ENCODE data around the gene CCDC158.
"Not testable (repeated sequence)": the region's sequence is repeated elsewhere in the genome, so short reads cannot be mapped to it uniquely, and the experiment has no call there.

Gene CCDC158

GRCh38 chr4:76373919-76374552, 46.9 kb downstream of the CCDC158 start:
- Histone ChIP-seq H3K4me3 (ENCODE audit: insufficient read length, low read depth) (no peak overlapping the region), H3K27me3 (ENCODE audit: insufficient read depth, insufficient read length) (no peaks in the 10 kb centered on the region), H3K4me1 (ENCODE audit: insufficient read depth, insufficient read length) (no peaks in the 10 kb centered on the region), H3K9ac (ENCODE audit: insufficient read length, low read depth) (no peak overlapping the region), H3K9me3 (ENCODE audit: insufficient read depth, low read length) (peaks cover under 1% of the 10 kb centered on the region; the same call in 1 of the 2 replicates), H3K36me3 (ENCODE audit: insufficient read depth, insufficient read length, low read length) (no peaks in the 10 kb centered on the region)
- no peak for DNase-seq (ENCODE audit: low read depth, low spot score)
- TF ChIP-seq SUZ12 (IDR thresholded peaks at IDR 0.05; ENCODE audit: extremely low read depth, insufficient read depth, insufficient read length) = no peak
- no peak for TF ChIP-seq ZNF274 (IDR thresholded peaks at IDR 0.05; ENCODE audit: low read depth, low read length)
- TF ChIP-seq YY1 (IDR thresholded peaks at IDR 0.05; ENCODE audit: insufficient read depth, insufficient read length) = no peak

- H3K27me3 ChIP-seq (ENCODE audit: insufficient read depth, insufficient read length) = no peaks in the 10 kb centered on the region
- no peak overlapping the region for H3K4me3 ChIP-seq (ENCODE audit: insufficient read length, low read depth)
- no peaks in the 10 kb centered on the region for H3K4me1 ChIP-seq (ENCODE audit: insufficient read depth, insufficient read length)
- no peaks in the 10 kb centered on the region; the same call in 1 of the 2 replicates for H3K9me3 ChIP-seq (ENCODE audit: insufficient read depth, low read length)
- no peak overlapping the region for H3K9ac ChIP-seq (ENCODE audit: insufficient read length, low read depth)
- no peaks in the 10 kb centered on the region for H3K36me3 ChIP-seq (ENCODE audit: insufficient read depth, insufficient read length, low read length)
- TF ChIP-seq SUZ12 (IDR thresholded peaks at IDR 0.05; ENCODE audit: extremely low read depth, insufficient read depth, insufficient read length) = no peak
- no peak for TF ChIP-seq YY1 (IDR thresholded peaks at IDR 0.05; ENCODE audit: insufficient read depth, insufficient read length)
- no peak for TF ChIP-seq ZNF274 (IDR thresholded peaks at IDR 0.05; ENCODE audit: low read depth, low read length)
- DNase-seq (ENCODE audit: low read depth, low spot score) = no peak
Observed at GRCh38 chr4:76366737-76367136, 54.2 kb downstream of the CCDC158 start.

DNA sequence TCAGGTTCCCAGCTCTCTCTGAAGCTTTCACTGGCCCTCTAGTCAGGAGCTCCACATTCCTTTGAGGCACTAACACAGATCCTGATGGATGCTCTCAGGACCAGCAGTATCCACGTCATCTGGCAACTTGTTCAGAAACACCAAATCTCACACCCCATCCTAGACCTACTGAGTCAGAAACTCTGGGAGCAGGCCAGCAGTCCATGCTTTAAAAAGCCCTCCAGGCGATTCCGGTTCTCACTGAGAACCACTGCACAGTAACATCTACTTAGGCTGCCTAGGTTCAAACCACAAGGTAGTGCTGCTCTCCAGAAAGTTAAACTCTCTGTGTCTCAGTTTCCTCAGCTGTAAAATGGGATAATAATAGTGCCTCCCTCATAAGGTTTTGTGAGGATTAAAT, 55.3 kb downstream of the CCDC158 start:
- Histone ChIP-seq H3K9me3 (ENCODE audit: insufficient read depth, low read length) (peaks cover 4% of the 10 kb centered on the region; the same call in 1 of the 2 replicates), H3K4me1 (ENCODE audit: insufficient read depth, insufficient read length) (no peaks in the 10 kb centered on the region), H3K9ac (ENCODE audit: insufficient read length, low read depth) (no peak overlapping the region), H3K4me3 (ENCODE audit: insufficient read length, low read depth) (no peak overlapping the region), H3K27me3 (ENCODE audit: insufficient read depth, insufficient read length) (no peaks in the 10 kb centered on the region), H3K36me3 (ENCODE audit: insufficient read depth, insufficient read length, low read length) (no peaks in the 10 kb centered on the region)
- no peak for TF ChIP-seq YY1 (IDR thresholded peaks at IDR 0.05; ENCODE audit: insufficient read depth, insufficient read length)
- TF ChIP-seq SUZ12 (IDR thresholded peaks at IDR 0.05; ENCODE audit: extremely low read depth, insufficient read depth, insufficient read length) = no peak
- no peak for TF ChIP-seq ZNF274 (IDR thresholded peaks at IDR 0.05; ENCODE audit: low read depth, low read length)
- no peak for DNase-seq (ENCODE audit: low read depth, low spot score)

DNA sequence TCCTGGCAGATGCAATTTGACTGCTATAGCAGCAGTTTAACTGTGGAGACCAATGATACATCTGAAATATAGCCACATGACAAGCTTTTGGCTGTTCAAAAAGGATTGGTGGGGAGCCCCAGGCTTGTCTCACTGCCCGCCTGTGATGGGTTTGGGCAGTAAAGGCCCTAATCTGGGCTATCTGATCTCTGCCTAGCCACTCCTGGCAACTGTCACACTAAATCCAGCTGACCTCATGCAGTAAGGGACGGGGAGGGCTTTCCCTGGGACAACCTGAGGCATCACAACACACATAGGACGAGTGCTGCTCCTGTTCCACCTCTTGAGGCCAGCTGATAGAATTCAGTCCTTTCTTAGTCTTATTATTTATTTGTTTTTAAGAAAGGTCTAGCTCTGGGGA, 56.2 kb downstream of the CCDC158 start:
- Histone ChIP-seq H3K36me3 (ENCODE audit: insufficient read depth, insufficient read length, low read length) (no peaks in the 10 kb centered on the region), H3K4me1 (ENCODE audit: insufficient read depth, insufficient read length) (no peaks in the 10 kb centered on the region), H3K4me3 (ENCODE audit: insufficient read length, low read depth) (no peak overlapping the region), H3K27me3 (ENCODE audit: insufficient read depth, insufficient read length) (no peaks in the 10 kb centered on the region), H3K9me3 (ENCODE audit: insufficient read depth, low read length) (peaks cover 12% of the 10 kb centered on the region; the same call in 1 of the 2 replicates), H3K9ac (ENCODE audit: insufficient read length, low read depth) (no peak overlapping the region)
- no peak for DNase-seq (ENCODE audit: low read depth, low spot score)
- TF ChIP-seq SUZ12 (IDR thresholded peaks at IDR 0.05; ENCODE audit: extremely low read depth, insufficient read depth, insufficient read length) = no peak
- TF ChIP-seq YY1 (IDR thresholded peaks at IDR 0.05; ENCODE audit: insufficient read depth, insufficient read length) = no peak
- TF ChIP-seq ZNF274 (IDR thresholded peaks at IDR 0.05; ENCODE audit: low read depth, low read length) = no peak

DNA sequence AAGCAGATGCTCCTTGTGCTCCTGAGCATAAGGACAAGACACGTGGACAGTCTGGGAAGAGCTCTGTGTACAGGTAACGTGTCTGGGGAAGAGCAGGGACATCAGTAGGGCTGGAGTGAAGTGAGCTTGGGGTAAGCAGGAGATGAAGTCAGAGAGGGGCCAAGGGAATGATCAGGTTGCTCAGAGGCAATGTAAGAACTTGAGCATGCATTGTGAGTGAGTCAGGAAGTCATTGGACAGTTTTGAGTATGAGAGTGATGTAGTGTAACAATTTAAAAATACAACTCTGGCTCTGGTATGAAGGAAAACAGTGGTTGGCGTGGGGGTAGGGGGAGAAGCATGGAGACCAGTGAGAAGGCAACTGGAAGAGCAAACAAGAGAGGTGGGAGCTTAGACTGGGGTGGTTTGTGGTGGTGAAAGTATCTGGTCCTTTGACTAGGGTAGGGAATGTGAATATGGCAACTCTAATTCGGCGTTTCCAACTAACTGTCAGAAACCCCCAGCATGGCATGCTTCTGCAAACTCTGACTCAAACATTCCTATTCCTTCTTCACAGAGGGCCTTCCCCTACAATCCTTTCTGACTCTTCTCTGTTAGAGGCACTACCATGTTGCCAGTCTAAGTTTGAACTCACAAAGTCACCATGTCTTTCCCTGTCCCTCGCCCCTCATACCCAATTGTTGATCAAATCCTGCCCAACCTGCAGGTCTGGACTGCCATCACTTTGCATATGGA, 57.2 kb downstream of the CCDC158 start:
- peaks cover 14% of the 10 kb centered on the region; the same call in 1 of the 2 replicates for H3K9me3 ChIP-seq (ENCODE audit: insufficient read depth, low read length)
- no peak for DNase-seq (ENCODE audit: low read depth, low spot score)
- H3K4me3 ChIP-seq (ENCODE audit: insufficient read length, low read depth) = no peak overlapping the region
- no peak for TF ChIP-seq YY1 (IDR thresholded peaks at IDR 0.05; ENCODE audit: insufficient read depth, insufficient read length)
- TF ChIP-seq ZNF274 (IDR thresholded peaks at IDR 0.05; ENCODE audit: low read depth, low read length) = no peak
- no peak for TF ChIP-seq SUZ12 (IDR thresholded peaks at IDR 0.05; ENCODE audit: extremely low read depth, insufficient read depth, insufficient read length)
- no peaks in the 10 kb centered on the region for H3K4me1 ChIP-seq (ENCODE audit: insufficient read depth, insufficient read length)
- no peaks in the 10 kb centered on the region for H3K36me3 ChIP-seq (ENCODE audit: insufficient read depth, insufficient read length, low read length)
- no peaks in the 10 kb centered on the region for H3K27me3 ChIP-seq (ENCODE audit: insufficient read depth, insufficient read length)
- no peak overlapping the region for H3K9ac ChIP-seq (ENCODE audit: insufficient read length, low read depth)

- H3K9ac ChIP-seq (ENCODE audit: insufficient read length, low read depth) = no peak overlapping the region
- H3K27me3 ChIP-seq (ENCODE audit: insufficient read depth, insufficient read length) = no peaks in the 10 kb centered on the region
- TF ChIP-seq SUZ12 (IDR thresholded peaks at IDR 0.05; ENCODE audit: extremely low read depth, insufficient read depth, insufficient read length) (no peak), YY1 (IDR thresholded peaks at IDR 0.05; ENCODE audit: insufficient read depth, insufficient read length) (no peak), ZNF274 (IDR thresholded peaks at IDR 0.05; ENCODE audit: low read depth, low read length) (no peak)
- H3K4me3 ChIP-seq (ENCODE audit: insufficient read length, low read depth) = no peak overlapping the region
- H3K9me3 ChIP-seq (ENCODE audit: insufficient read depth, low read length) = peaks cover 14% of the 10 kb centered on the region; the same call in 1 of the 2 replicates
- no peaks in the 10 kb centered on the region for H3K4me1 ChIP-seq (ENCODE audit: insufficient read depth, insufficient read length)
- H3K36me3 ChIP-seq (ENCODE audit: insufficient read depth, insufficient read length, low read length) = no peaks in the 10 kb centered on the region
- DNase-seq (ENCODE audit: low read depth, low spot score) = no peak
Observed at GRCh38 chr4:76361689-76362412, 59.1 kb downstream of the CCDC158 start.

- not testable (repeated sequence) for H3K9ac ChIP-seq (ENCODE audit: insufficient read length, low read depth); H3K27me3 ChIP-seq (ENCODE audit: insufficient read depth, insufficient read length); H3K36me3 ChIP-seq (ENCODE audit: insufficient read depth, insufficient read length, low read length); H3K4me3 ChIP-seq (ENCODE audit: insufficient read length, low read depth); H3K4me1 ChIP-seq (ENCODE audit: insufficient read depth, insufficient read length); DNase-seq (ENCODE audit: low read depth, low spot score)
- H3K9me3 ChIP-seq (ENCODE audit: insufficient read depth, low read length) = peaks cover 14% of the 10 kb centered on the region; the same call in 1 of the 2 replicates
Observed at GRCh38 chr4:76359881-76360466, 61.0 kb downstream of the CCDC158 start.
